ENCODE results near the gene PDCD1.

PDCD1 gene

GRCh38 chr2:241864168-241864849 is 5.6 kb upstream of the PDCD1 start:
- DNase-seq = no peak

- no peak for DNase-seq
Measured at GRCh38 chr2:241863536-241863954, 4.9 kb upstream of the PDCD1 start.

GRCh38 chr2:241862775-241863535 is 4.3 kb upstream of the PDCD1 start:
- no peak for DNase-seq

- no peak for DNase-seq
Measured at GRCh38 chr2:241862093-241862492, 3.4 kb upstream of the PDCD1 start.

GRCh38 chr2:241861264-241861663 is 2.6 kb upstream of the PDCD1 start:
- DNase-seq = no peak

- peak in 1 of 2 experiments; percentile 53 for DNase-seq
Measured at GRCh38 chr2:241860184-241861078, 1.7 kb upstream of the PDCD1 start.

- peak in 1 of 2 experiments; percentile 55 for DNase-seq
Measured at GRCh38 chr2:241859436-241860183, 916 bp upstream of the PDCD1 start.

- no peak for DNase-seq
Measured at GRCh38 chr2:241859017-241859435, 332 bp upstream of the PDCD1 start.

- DNase-seq = no peak
Measured at GRCh38 chr2:241857572-241858121, 1.0 kb downstream of the PDCD1 start.

- DNase-seq = no peak
Measured at GRCh38 chr2:241857041-241857541, 1.6 kb downstream of the PDCD1 start.

GRCh38 chr2:241855888-241856422 is 2.7 kb downstream of the PDCD1 start:
- no peak for DNase-seq

GRCh38 chr2:241855245-241855887 is 3.3 kb downstream of the PDCD1 start:
- DNase-seq = no peak

- no peak for DNase-seq
Measured at GRCh38 chr2:241854342-241855244, 4.1 kb downstream of the PDCD1 start.

- DNase-seq = no peak
Measured at GRCh38 chr2:241853651-241854341, 4.9 kb downstream of the PDCD1 start.

- no peak for DNase-seq
Measured at GRCh38 chr2:241852981-241853631, 5.6 kb downstream of the PDCD1 start.

GRCh38 chr2:241852116-241852980 is 6.3 kb downstream of the PDCD1 start:
- no peak for DNase-seq

GRCh38 chr2:241851325-241852115 is 7.2 kb downstream of the PDCD1 start:
- DNase-seq = no peak

Measured in NCI-H524 (cell line).